ENCODE measurements around the gene FBLIM1. TPM values are rescaled to one million over a fixed set of nuclear protein-coding genes. Genes with fewer than 3 reads are reported as not detected.

The FBLIM1 gene
- total RNA-seq, 2 experiments from 2014 or later = not detected

GRCh38 chr1:15775706-15776105, 17.1 kb downstream of the FBLIM1 start:
- Histone ChIP-seq H3K4me1 (ENCODE audit: insufficient read depth, low read length, poor library complexity, severe bottlenecking) (no peaks in the 10 kb centered on the region), H3K27ac (ENCODE audit: low read depth, low read length, poor library complexity, severe bottlenecking) (no peak overlapping the region), H3K4me3 (ENCODE audit: low read depth, low read length, poor library complexity, severe bottlenecking) (no peak overlapping the region), H3K36me3 (ENCODE audit: insufficient read depth, low read length) (no peaks in the 10 kb centered on the region), H3K4me2 (ENCODE audit: low read length) (no peak overlapping the region), H3K9me3 (ENCODE audit: low read length) (no peaks in the 10 kb centered on the region), H2AFZ (ENCODE audit: low read length) (no peak overlapping the region), H3K9me2 (ENCODE audit: insufficient read depth, low read length) (no peaks in the 10 kb centered on the region), H4K20me1 (ENCODE audit: insufficient read depth, low read length) (no peaks in the 10 kb centered on the region), H3K79me2 (ENCODE audit: insufficient read depth, low read depth, low read length) (no peaks in the 10 kb centered on the region)
- intact Hi-C loops (cut with micrococcal nuclease; ENCODE audit: unreplicated experiment) = no loop called here
- DNase-seq (ENCODE audit: low spot score) = no peak
- TF ChIP-seq CTCF (conservative IDR thresholded peaks at IDR 0.05; ENCODE audit: low read length) = no peak
- no peak for TF ChIP-seq EZH2phosphoT487 (IDR thresholded peaks at IDR 0.05; ENCODE audit: borderline replicate concordance, low read depth, low read length)
- ChIA-PET POLR2A (interaction anchor here (0.5 to 0.6 kb wide), 2 partner anchors 96 to 482 kb away, joined by 3 to 4 read pairs; no protein-coding TSS in a partner anchor), CTCF (ENCODE audit: unreplicated experiment) (no interaction called here)
- no TSS peak for BruUV-seq (replicated peaks)

GRCh38 chr1:15777909-15778707, 19.5 kb downstream of the FBLIM1 start:
- CTCF ChIA-PET (ENCODE audit: unreplicated experiment) = interaction anchor here (0.5 to 0.6 kb wide), 3 partner anchors 17 to 48 kb away, joined by 3 to 4 read pairs (median 3); no protein-coding TSS in a partner anchor
- DNase-seq (ENCODE audit: low spot score) = no peak
- no peaks in the 10 kb centered on the region for H3K36me3 ChIP-seq (ENCODE audit: insufficient read depth, low read length)
- no peaks in the 10 kb centered on the region for H3K79me2 ChIP-seq (ENCODE audit: insufficient read depth, low read depth, low read length)
- no peak overlapping the region for H3K27ac ChIP-seq (ENCODE audit: low read depth, low read length, poor library complexity, severe bottlenecking)
- no peak overlapping the region for H3K4me3 ChIP-seq (ENCODE audit: low read depth, low read length, poor library complexity, severe bottlenecking)
- H2AFZ ChIP-seq (ENCODE audit: low read length) = no peak overlapping the region
- no peaks in the 10 kb centered on the region for H3K9me2 ChIP-seq (ENCODE audit: insufficient read depth, low read length)
- no peak for TF ChIP-seq CTCF (conservative IDR thresholded peaks at IDR 0.05; ENCODE audit: low read length)
- TF ChIP-seq EZH2phosphoT487 (IDR thresholded peaks at IDR 0.05; ENCODE audit: borderline replicate concordance, low read depth, low read length) = no peak
- intact Hi-C loops (cut with micrococcal nuclease; ENCODE audit: unreplicated experiment) = no loop called here
- no TSS peak for BruUV-seq (replicated peaks)
- no peaks in the 10 kb centered on the region for H3K4me1 ChIP-seq (ENCODE audit: insufficient read depth, low read length, poor library complexity, severe bottlenecking)
- H3K4me2 ChIP-seq (ENCODE audit: low read length) = no peak overlapping the region
- H4K20me1 ChIP-seq (ENCODE audit: insufficient read depth, low read length) = no peaks in the 10 kb centered on the region
- H3K9me3 ChIP-seq (ENCODE audit: low read length) = no peaks in the 10 kb centered on the region
- POLR2A ChIA-PET = interaction anchor here (1.0 kb wide), 1 partner anchor 97 kb away, joined by 3 read pairs; no protein-coding TSS in a partner anchor

- H3K36me3 ChIP-seq (ENCODE audit: insufficient read depth, low read length) = no peaks in the 10 kb centered on the region
- CTCF ChIA-PET (ENCODE audit: unreplicated experiment) = no interaction called here
- POLR2A ChIA-PET = no interaction called here
- no peaks in the 10 kb centered on the region for H4K20me1 ChIP-seq (ENCODE audit: insufficient read depth, low read length)
- H3K27ac ChIP-seq (ENCODE audit: low read depth, low read length, poor library complexity, severe bottlenecking) = no peak overlapping the region
- H3K4me2 ChIP-seq (ENCODE audit: low read length) = no peak overlapping the region
- BruUV-seq (replicated peaks) = no TSS peak
- DNase-seq (ENCODE audit: low spot score) = no peak
- no peaks in the 10 kb centered on the region for H3K9me2 ChIP-seq (ENCODE audit: insufficient read depth, low read length)
- H3K79me2 ChIP-seq (ENCODE audit: insufficient read depth, low read depth, low read length) = no peaks in the 10 kb centered on the region
- intact Hi-C loops (cut with micrococcal nuclease; ENCODE audit: unreplicated experiment) = no loop called here
- no peaks in the 10 kb centered on the region for H3K4me1 ChIP-seq (ENCODE audit: insufficient read depth, low read length, poor library complexity, severe bottlenecking)
- TF ChIP-seq EZH2phosphoT487 (IDR thresholded peaks at IDR 0.05; ENCODE audit: borderline replicate concordance, low read depth, low read length) = no peak
- no peak overlapping the region for H3K4me3 ChIP-seq (ENCODE audit: low read depth, low read length, poor library complexity, severe bottlenecking)
- no peaks in the 10 kb centered on the region for H3K9me3 ChIP-seq (ENCODE audit: low read length)
- no peak overlapping the region for H2AFZ ChIP-seq (ENCODE audit: low read length)
These were observed 27.1 kb downstream of the FBLIM1 start for GRCh38 chr1:15785683-15786082.

Data from OCI-LY7 (cell line).